SU-DHL-6 (cell line): ENCODE measurements around the gene CST5.

ENCODE experiments used
- H2AFZ ChIP-seq: fragments of 200-600 bp; sonication (generic); 2 replicates; pipeline ENCODE4 v1.6.1; 2014; ENCODE audit warnings: low read depth, mild to moderate bottlenecking, moderate library complexity, mixed read lengths, antibody characterized with exemption, low read length; ENCODE audit not compliant: severe bottlenecking
- H3F3A ChIP-seq: fragments of 200-600 bp; shearing (Covaris generic); 2 replicates; pipeline ENCODE4 v1.6.0; 2016; ENCODE audit warnings: antibody characterized with exemption, mild to moderate bottlenecking; ENCODE audit not compliant: insufficient read depth
- H3K27ac ChIP-seq: fragments of 200-600 bp; sonication (generic); 2 replicates; pipeline ENCODE4 v1.5.1; 2016; ENCODE audit warnings: low read depth, mild to moderate bottlenecking, low read length, moderate library complexity, mixed read lengths
- H3K27me3 ChIP-seq: fragments of 200-600 bp; sonication (generic), shearing (Covaris generic); 2 replicates; pipeline ENCODE4 v1.6.0; 2014; ENCODE audit warnings: mild to moderate bottlenecking, low read length
- H3K36me3 ChIP-seq: fragments of 200-600 bp; sonication (generic); 2 replicates; pipeline ENCODE4 v1.6.1; 2014; ENCODE audit warnings: mild to moderate bottlenecking, low read length, mixed read lengths
- H3K4me2 ChIP-seq: fragments of 300-600, 200-600 bp; shearing (Covaris generic), sonication (generic); 2 replicates; pipeline ENCODE4 v1.6.0; 2014; ENCODE audit warnings: low read length, low read depth, mild to moderate bottlenecking; ENCODE audit not compliant: poor library complexity, severe bottlenecking
- H3K4me3 ChIP-seq: fragments of 200-600 bp; sonication (generic); 2 replicates; pipeline ENCODE4 v1.5.1; 2014; ENCODE audit warnings: antibody characterized with exemption, low read length, mild to moderate bottlenecking, mixed read lengths; ENCODE audit not compliant: insufficient read depth, poor library complexity, severe bottlenecking
- H3K79me2 ChIP-seq: fragments of 200-600 bp; sonication (generic); 2 replicates; pipeline ENCODE4 v1.6.1; 2014; ENCODE audit warnings: mild to moderate bottlenecking, low read length, moderate library complexity; ENCODE audit not compliant: insufficient read depth
- H3K9ac ChIP-seq: fragments of 200-600 bp; sonication (generic); 2 replicates; pipeline ENCODE4 v1.7.0; 2014; ENCODE audit warnings: mild to moderate bottlenecking, low read length
- H3K9me2 ChIP-seq: fragments of 200-600 bp; sonication (generic); replicated peaks from 2 replicates; pipeline ENCODE4 v1.6.1; 2014; ENCODE audit warnings: low read length; ENCODE audit not compliant: insufficient read depth
- H3K9me3 ChIP-seq: fragments of 200-600 bp; sonication (generic); 2 replicates; pipeline ENCODE4 v1.6.1; 2014; ENCODE audit warnings: low read length, mixed read lengths; ENCODE audit not compliant: insufficient read depth
- H4K20me1 ChIP-seq: fragments of 200-600 bp; sonication (generic); 2 replicates; pipeline ENCODE4 v1.6.1; 2014; ENCODE audit warnings: low read depth, mild to moderate bottlenecking, antibody characterized with exemption, low read length, moderate library complexity, mixed read lengths
- EZH2phosphoT487 ChIP-seq: fragments of 200-600 bp; sonication (generic), shearing (Covaris generic); conservative IDR thresholded peaks from 2 replicates; pipeline ENCODE4 v1.6.1; 2018; ENCODE audit warnings: mild to moderate bottlenecking, antibody characterized with exemption, low read length, moderate library complexity, mixed read lengths
- TF ChIP-seq, protein P1 (sequence below): fragments of 200-600 bp; sonication (generic); IDR thresholded peaks from one replicate; pipeline ENCODE4 v1.5.1; 2017; ENCODE audit warnings: antibody characterized with exemption, mild to moderate bottlenecking, low read length, moderate library complexity; ENCODE audit not compliant: insufficient read depth, poor library complexity, severe bottlenecking

Gene CST5

DNA sequence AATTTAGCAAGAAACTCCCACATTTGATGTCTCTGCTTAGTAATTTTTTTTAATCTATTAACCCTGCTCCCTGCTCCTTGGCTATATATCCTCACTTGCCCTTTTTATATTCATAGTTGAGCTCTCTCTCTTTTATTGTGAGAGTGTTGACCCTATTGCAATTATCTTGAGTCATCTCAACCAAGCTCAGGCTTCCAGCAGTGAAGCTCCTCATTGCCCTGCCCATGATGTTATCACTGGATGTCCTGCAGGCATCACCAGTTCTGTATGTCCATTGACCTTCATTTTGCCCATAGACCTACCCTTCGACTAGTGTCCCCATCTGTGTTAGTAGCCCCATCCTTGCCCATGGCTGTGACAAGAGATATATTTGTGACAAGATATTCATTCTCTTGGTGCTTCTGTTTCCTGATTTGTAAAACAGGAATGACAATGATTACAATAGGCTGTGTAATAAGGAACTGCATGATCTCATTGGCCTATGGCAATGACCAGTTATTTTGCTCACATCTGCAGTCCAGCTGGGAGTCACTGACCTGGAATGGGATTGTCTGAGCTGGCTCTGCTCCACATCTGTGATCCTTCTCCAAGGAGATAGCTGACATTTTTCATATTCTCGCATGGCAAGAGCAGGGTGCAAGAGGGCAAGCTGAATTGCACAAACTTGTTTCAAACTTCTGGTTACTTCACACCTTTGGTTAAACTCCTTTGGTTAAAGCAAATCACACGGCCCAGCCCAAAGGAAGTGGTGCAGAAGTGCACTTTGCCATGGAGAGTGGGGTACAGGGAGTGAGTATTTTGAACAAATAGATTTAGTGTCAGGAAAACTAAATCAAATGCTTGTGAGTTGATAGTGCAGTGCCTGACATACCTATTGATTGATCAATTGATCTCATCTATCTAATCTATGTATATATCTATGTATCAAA, 47.7 kb upstream of the CST5 start:
- Histone ChIP-seq H3F3A (no peaks in the 10 kb centered on the region), H2AFZ (no peak overlapping the region), H3K4me2 (no peak overlapping the region), H4K20me1 (no peaks in the 10 kb centered on the region), H3K4me3 (no peak overlapping the region), H3K9me3 (no peaks in the 10 kb centered on the region), H3K27ac (no peak overlapping the region), H3K9me2 (no peaks in the 10 kb centered on the region), H3K9ac (no peak overlapping the region), H3K79me2 (no peaks in the 10 kb centered on the region), H3K36me3 (no peaks in the 10 kb centered on the region), H3K27me3 (no peaks in the 10 kb centered on the region)
- TF ChIP-seq EZH2phosphoT487: no peak
- TF ChIP-seq, protein P1, sequence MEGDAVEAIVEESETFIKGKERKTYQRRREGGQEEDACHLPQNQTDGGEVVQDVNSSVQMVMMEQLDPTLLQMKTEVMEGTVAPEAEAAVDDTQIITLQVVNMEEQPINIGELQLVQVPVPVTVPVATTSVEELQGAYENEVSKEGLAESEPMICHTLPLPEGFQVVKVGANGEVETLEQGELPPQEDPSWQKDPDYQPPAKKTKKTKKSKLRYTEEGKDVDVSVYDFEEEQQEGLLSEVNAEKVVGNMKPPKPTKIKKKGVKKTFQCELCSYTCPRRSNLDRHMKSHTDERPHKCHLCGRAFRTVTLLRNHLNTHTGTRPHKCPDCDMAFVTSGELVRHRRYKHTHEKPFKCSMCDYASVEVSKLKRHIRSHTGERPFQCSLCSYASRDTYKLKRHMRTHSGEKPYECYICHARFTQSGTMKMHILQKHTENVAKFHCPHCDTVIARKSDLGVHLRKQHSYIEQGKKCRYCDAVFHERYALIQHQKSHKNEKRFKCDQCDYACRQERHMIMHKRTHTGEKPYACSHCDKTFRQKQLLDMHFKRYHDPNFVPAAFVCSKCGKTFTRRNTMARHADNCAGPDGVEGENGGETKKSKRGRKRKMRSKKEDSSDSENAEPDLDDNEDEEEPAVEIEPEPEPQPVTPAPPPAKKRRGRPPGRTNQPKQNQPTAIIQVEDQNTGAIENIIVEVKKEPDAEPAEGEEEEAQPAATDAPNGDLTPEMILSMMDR: no peak

DNA sequence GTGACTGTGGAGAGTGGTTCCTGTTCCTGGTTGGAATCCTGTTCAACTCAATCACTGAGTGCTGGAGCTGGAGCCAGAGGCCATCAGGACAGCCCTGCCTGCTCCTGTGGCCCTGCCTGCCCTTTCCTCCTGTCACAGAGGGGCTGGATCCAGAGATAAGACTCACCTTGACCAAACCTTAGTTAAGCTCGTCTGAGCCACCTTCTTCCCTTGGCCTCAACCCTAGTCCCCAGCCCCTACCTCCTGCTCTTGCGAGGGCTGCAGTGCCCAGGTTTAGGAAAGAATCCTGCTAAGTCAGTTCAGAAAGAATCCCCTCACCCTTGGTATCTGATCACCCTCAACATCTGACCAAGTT, 47.0 kb upstream of the CST5 start:
- Histone ChIP-seq H3K79me2 (no peaks in the 10 kb centered on the region), H2AFZ (no peak overlapping the region), H3K36me3 (no peaks in the 10 kb centered on the region), H3K4me2 (no peak overlapping the region), H3K27ac (no peak overlapping the region), H3K4me3 (no peak overlapping the region), H4K20me1 (no peaks in the 10 kb centered on the region), H3K9me2 (no peaks in the 10 kb centered on the region), H3F3A (no peaks in the 10 kb centered on the region), H3K9ac (no peak overlapping the region), H3K9me3 (no peaks in the 10 kb centered on the region), H3K27me3 (no peaks in the 10 kb centered on the region)
- TF ChIP-seq, protein P1: no peak
- no peak for TF ChIP-seq EZH2phosphoT487

DNA sequence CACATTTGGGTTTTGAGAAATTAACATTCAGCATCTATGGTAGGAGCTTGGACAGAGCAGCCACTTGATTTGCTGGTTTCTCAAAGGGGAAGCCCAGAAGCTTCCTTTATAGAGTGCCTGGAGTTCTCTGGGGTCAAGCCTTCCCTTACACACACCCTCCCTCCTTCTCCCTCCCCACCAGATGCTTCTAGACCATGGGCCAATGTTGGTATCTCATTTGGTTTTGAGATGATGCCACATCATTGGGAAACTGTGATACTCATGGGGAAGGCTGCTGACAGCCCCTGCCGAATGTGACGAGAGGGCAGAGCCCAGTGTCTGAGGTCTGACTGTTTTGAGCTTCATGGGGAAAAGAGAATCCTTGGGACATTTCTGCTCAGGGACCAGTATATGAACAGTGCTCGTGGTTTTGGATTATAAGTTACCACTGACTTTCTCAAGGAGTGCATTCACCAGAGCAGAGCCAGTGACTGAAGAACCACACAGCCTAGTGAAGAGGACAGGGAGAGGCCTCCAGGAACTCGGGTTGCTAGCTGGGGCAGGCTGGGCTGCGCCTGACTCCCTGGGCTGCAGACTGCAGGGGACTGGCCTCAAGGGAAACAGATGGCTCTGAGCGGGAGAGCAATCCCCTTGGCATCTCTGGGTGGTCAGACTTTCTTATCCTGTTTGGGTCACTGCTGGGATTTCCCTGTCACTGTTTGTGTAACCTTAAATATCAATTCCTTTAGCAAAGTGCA, 46.4 kb upstream of the CST5 start:
- Histone ChIP-seq H3K4me3 (no peak overlapping the region), H3K27ac (no peak overlapping the region), H4K20me1 (no peaks in the 10 kb centered on the region), H3K4me2 (no peak overlapping the region), H3K9ac (no peak overlapping the region), H3K9me3 (no peaks in the 10 kb centered on the region), H3F3A (no peaks in the 10 kb centered on the region), H3K9me2 (no peaks in the 10 kb centered on the region), H3K36me3 (no peaks in the 10 kb centered on the region), H3K79me2 (no peaks in the 10 kb centered on the region), H2AFZ (no peak overlapping the region), H3K27me3 (no peaks in the 10 kb centered on the region)
- TF ChIP-seq, protein P1: no peak
- TF ChIP-seq EZH2phosphoT487: no peak
